LNCaP clone FGC (cell line): Measurements from ENCODE around the gene ZNF646.

Source experiments
- DNase-seq: peaks from one replicate; pipeline ENCODE4 v3.0.0-alpha.2; 2011; ENCODE audit warnings: low read depth
- H3K4me3 ChIP-seq: 2 replicates; pipeline ENCODE4 v1.5.1; 2011; ENCODE audit warnings: mild to moderate bottlenecking, low read depth, low read length, control low read depth
- TF ChIP-seq, protein P1 (sequence below): IDR thresholded peaks from 2 replicates; pipeline ENCODE4 v1.5.1; 2012; ENCODE audit warnings: mild to moderate bottlenecking; ENCODE audit not compliant: control insufficient read depth, insufficient read depth; ENCODE audit errors: extremely low read depth

ZNF646 gene

DNA sequence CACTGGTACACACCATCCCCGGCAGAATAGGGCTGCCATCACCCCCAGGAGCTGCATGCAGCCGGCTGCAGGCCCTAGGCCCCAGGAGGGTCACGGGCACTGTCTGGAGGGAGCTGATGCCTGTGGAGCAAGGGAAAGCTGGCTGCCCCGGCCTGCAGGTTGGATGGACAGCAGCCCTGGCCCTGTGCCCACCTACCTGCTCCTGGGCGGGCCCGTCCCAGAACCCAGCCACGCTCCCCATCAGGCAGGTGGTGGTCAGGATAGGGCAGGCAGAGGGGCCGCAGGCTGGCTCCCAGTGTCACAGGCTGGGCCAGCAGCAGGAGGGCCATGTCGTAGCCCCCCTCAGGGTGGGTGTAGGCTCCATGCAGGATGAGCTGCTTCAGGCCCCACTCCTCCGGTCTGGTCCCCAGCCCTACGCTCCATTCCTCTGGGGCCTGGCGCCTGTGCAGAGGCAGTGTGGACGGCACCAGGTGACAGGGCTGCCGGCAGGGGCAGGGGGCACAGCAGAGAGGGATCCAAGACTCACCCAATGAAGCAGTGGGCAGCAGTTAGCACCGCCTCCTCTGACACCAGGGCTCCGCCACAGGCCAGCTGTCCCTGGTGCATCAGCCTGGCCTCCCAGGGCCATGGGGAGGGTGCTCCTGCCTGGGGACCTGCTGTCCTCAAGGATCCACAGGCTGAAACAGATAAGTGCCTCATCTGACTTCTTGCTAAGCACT is 10.5 kb downstream of the ZNF646 start:
- TF ChIP-seq, protein P1, sequence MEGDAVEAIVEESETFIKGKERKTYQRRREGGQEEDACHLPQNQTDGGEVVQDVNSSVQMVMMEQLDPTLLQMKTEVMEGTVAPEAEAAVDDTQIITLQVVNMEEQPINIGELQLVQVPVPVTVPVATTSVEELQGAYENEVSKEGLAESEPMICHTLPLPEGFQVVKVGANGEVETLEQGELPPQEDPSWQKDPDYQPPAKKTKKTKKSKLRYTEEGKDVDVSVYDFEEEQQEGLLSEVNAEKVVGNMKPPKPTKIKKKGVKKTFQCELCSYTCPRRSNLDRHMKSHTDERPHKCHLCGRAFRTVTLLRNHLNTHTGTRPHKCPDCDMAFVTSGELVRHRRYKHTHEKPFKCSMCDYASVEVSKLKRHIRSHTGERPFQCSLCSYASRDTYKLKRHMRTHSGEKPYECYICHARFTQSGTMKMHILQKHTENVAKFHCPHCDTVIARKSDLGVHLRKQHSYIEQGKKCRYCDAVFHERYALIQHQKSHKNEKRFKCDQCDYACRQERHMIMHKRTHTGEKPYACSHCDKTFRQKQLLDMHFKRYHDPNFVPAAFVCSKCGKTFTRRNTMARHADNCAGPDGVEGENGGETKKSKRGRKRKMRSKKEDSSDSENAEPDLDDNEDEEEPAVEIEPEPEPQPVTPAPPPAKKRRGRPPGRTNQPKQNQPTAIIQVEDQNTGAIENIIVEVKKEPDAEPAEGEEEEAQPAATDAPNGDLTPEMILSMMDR: no peak
- DNase-seq: no peak
- H3K4me3 ChIP-seq: no peak overlapping the region

DNA sequence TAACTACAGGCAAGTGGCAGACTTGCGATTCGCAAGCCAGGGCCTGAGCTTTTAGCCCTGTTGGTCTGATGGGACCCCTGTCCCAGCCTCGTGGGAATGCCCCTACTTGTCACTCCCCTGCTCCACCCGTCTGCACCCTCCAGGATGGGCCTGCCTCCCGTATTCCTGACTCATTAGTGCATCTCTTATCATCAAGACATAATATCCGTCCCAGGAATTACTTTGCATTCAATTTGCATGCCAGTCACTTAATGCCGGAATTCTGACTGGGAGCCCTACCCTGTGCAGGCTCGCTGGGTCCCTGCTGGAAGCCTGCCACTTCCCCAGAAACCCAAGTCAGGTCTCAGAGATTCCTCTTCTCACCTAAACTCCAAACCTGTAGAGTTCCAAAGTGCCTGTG is 11.2 kb downstream of the ZNF646 start:
- no peak for DNase-seq

DNA sequence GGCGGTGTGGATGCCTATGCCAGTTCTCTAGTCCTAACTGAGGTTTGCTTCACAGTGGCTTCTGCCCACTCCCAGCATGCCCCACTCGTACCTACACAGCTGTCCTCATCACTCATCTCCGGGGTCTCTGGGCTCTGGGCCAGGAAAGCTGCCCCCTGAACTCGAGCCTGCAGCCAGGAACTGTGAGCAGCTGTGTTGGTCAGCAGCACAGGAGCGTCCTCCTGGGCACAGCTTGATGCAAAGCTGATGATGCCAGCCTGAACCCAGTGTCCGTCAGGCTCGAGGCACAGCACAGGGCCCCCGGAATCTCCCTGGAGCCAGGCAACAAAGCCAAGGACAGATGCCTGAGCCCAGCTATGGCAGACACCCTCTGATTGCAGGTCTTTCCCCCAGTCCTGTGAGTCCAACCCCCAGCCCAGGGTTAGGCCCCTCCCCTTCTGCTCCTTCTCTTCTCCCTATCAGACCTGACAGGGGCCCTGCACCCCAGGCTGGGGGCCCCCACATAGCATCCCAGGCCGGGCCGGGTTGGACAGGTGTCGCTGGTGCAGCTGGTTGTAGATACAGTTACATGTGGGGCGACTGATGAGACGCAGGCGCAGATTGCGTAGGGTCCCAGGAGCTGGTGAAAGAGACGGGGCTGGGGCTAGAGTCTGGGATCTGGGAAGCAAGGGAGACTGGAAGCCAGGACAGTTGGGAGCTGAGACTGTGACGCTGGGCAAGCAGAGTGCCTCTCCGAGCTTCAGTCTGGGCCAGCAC is 11.8 kb downstream of the ZNF646 start:
- H3K4me3 ChIP-seq: no peak overlapping the region
- no peak for DNase-seq
- TF ChIP-seq, protein P1: no peak

More for the DNA sequence above, 11.2 kb downstream of the ZNF646 start:
- TF ChIP-seq, protein P1: no peak
- H3K4me3 ChIP-seq: no peak overlapping the region

DNA sequence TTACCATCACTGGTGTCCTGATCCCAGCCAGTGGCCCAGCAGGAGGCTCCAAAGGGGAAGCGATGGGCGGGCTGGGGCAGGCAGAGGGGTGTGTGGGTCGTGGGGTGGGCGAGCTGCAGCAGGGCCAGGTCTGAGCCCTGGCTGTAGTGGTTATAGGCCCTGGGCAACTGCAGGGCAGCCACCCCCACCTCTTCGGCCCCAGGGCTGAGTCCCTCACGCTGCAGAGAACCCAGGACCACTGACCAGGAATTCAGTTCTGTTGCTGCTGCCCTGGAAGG is 12.3 kb downstream of the ZNF646 start:
- no peak for DNase-seq
- TF ChIP-seq, protein P1: no peak
- H3K4me3 ChIP-seq: no peak overlapping the region

DNA sequence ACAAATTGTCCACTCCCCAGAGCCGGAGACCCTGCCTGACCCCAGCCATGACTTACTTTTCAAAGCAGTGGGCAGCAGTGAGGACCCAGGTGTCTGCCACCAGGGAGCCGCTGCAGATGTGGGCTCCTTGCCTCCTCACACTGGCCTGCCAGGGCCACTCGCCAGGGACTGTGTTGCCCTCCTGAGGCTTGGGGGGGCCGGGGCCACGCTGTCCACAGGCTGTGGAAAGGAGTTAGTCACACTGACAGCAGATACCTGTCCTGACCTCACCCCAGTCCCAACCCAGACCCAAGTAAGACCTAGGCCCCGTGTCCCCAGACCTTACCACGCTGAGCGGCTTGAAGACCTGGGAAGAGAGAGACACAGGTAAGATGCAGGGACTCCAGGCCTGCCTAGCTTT is 13.3 kb downstream of the ZNF646 start:
- TF ChIP-seq, protein P1: no peak
- DNase-seq: no peak
- no peak overlapping the region for H3K4me3 ChIP-seq

DNA sequence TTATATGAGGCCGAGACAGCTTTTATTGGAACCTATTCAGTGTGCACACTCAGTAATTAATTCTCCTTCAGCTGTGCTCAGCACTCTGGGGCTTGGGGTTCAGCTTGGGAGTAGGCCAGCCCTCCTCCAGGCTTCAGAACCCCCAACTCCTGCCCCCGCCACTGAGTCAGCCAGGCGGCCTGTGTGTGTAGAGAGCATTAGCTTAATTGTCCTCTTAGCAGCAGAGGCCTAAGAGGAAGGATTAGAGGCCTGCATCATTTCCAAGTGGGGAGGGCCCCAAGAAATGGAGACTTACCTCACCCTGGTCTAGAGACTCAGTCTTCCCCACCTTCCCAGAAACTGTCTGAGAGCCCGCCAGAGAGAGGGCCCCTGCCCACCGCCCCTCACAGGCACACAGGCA is 13.7 kb downstream of the ZNF646 start:
- no peak overlapping the region for H3K4me3 ChIP-seq
- DNase-seq: no peak
- TF ChIP-seq, protein P1: no peak
